Caco-2 (cell line): ENCODE results near the gene EPHB6. TPM values are rescaled to one million over a fixed set of nuclear protein-coding genes. Genes with fewer than 3 reads are reported as not detected.

Experiments used
- BruUV-seq: library from RNA; stranded (reverse); fragments of 400-500 nt; replicated peaks from 2 replicates; lab custom pipeline; 2021; lab: Mats Ljungman, UMichigan
- CTCF ChIA-PET: fragments of 300-600 bp; sonication (Branson Sonifier 250); formaldehyde crosslinking; loops from one replicate; lab custom pipeline; 2022; ENCODE audit warnings: antibody characterized with exemption; lab: Charles Lee
- POLR2A ChIA-PET: fragments of 300-600 bp; sonication (Branson Sonifier 250); formaldehyde crosslinking; loops from one replicate; lab custom pipeline; 2022; ENCODE audit warnings: antibody characterized with exemption; lab: Charles Lee
- DNase-seq, 2 experiments: peaks; one replicate each; pipeline versions ENCODE4 v3.0.0 to v3.0.0-alpha.2; 2020 to 2022
- H3K27me3 ChIP-seq: replicated peaks from 2 replicates; pipeline ENCODE4 v1.6.0; 2011; ENCODE audit warnings: low read length; ENCODE audit not compliant: control insufficient read depth, insufficient read depth
- H3K36me3 ChIP-seq: 2 replicates; pipeline ENCODE4 v1.5.1; 2011; ENCODE audit warnings: low read length; ENCODE audit not compliant: control insufficient read depth, insufficient read depth
- H3K4me1 ChIP-seq: fragments of 250-450 bp; sonication (Bioruptor Pico); 2 replicates; pipeline ENCODE4 v1.5.1; 2020; ENCODE audit warnings: mild to moderate bottlenecking
- H3K4me3 ChIP-seq: 2 replicates; pipeline ENCODE4 v1.5.1; 2011; ENCODE audit warnings: low read depth, mild to moderate bottlenecking, control low read depth, low read length
- H3K9me3 ChIP-seq: fragments of 250-450 bp; sonication (Bioruptor Pico); 2 replicates; pipeline ENCODE4 v1.5.1; 2020; ENCODE audit warnings: mild to moderate bottlenecking, moderate library complexity
- H3K27ac Mint-ChIP-seq: one replicate; pipeline ENCODE4 v1.8.0; 2022; ENCODE audit warnings: mixed read lengths; ENCODE audit not compliant: unreplicated experiment
- H3K27me3 Mint-ChIP-seq: one replicate; pipeline ENCODE4 v1.8.0; 2022; ENCODE audit warnings: mixed read lengths; ENCODE audit not compliant: insufficient read depth, unreplicated experiment
- H3K36me3 Mint-ChIP-seq: one replicate; pipeline ENCODE4 v1.8.0; 2022; ENCODE audit warnings: mild to moderate bottlenecking, mixed read lengths; ENCODE audit not compliant: insufficient read depth, unreplicated experiment
- H3K4me1 Mint-ChIP-seq: one replicate; pipeline ENCODE4 v1.8.0; 2022; ENCODE audit warnings: low read depth, mixed read lengths; ENCODE audit not compliant: unreplicated experiment
- H3K4me3 Mint-ChIP-seq: one replicate; pipeline ENCODE4 v1.8.0; 2022; ENCODE audit warnings: mild to moderate bottlenecking, moderate library complexity, mixed read lengths; ENCODE audit not compliant: unreplicated experiment
- H3K9me3 Mint-ChIP-seq: one replicate; pipeline ENCODE4 v1.8.0; 2022; ENCODE audit warnings: mixed read lengths; ENCODE audit not compliant: unreplicated experiment
- CTCF ChIP-seq, 2 experiments: fragments of 200-600 bp in 1 of 2; IDR thresholded peaks; 1 replicate in 1 of 2; 2 replicates in 1 of 2; pipeline versions ENCODE4 v1.5.1 to v1.8.0; 2011 to 2022; ENCODE audit warnings: antibody characterized with exemption in 1 of 2, control low read depth in 1 of 2, inconsistent platforms in 1 of 2, low read depth in 1 of 2, low read length in 1 of 2, mild to moderate bottlenecking in 1 of 2, moderate library complexity in 1 of 2; ENCODE audit not compliant: insufficient read depth in 1 of 2, severe bottlenecking in 1 of 2, unreplicated experiment in 1 of 2
- intact Hi-C: fragments of 100-400 bp; cut with micrococcal nuclease; formaldehyde crosslinking; loops from one replicate; pipeline ENCODE4 v1.10.0; 2022; ENCODE audit not compliant: unreplicated experiment
- total RNA-seq: library from RNA; stranded (reverse); gene quantifications from 2 replicates; pipeline ENCODE4 v1.2.3, GENCODE V29; 2022

Gene EPHB6
- total RNA-seq, 1 experiment from 2014 or later = 2.7 TPM

DNA sequence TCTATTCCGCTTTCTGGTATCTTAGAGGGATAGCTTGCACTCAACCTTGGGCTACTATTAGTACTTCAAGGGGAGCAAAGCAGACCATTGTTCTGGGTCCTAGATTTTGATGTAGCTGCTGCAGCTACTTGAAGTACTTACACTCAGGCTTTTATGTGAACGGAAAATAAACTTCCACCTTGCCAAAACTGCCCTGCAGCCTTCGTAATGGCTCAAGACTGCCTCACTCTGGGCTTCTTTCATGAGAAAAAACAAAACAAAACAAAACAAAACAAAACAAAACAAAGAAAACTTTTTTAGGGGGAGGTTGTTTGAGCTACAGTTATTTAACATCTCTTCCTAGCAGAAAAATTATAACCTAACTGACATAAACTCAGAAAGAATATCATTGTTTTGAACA is 19.4 kb upstream of the EPHB6 start:
- Histone ChIP-seq H3K4me1 (no peaks in the 10 kb centered on the region), H3K27me3 (no peaks in the 10 kb centered on the region), H3K9me3 (no peaks in the 10 kb centered on the region), H3K36me3 (no peaks in the 10 kb centered on the region), H3K4me3 (no peak overlapping the region)
- Mint-ChIP-seq H3K27me3 (peaks cover 15% of the 10 kb centered on the region), H3K27ac (no peak overlapping the region), H3K4me3 (no peak overlapping the region), H3K9me3 (no peaks in the 10 kb centered on the region), H3K4me1 (peaks cover 10% of the 10 kb centered on the region), H3K36me3 (no peaks in the 10 kb centered on the region)
- intact Hi-C loops = no loop called here
- no peak for TF ChIP-seq CTCF (IDR thresholded peaks at IDR 0.05; ENCODE audit: insufficient read depth in 1 of 2, low read depth in 1 of 2, low read length in 1 of 2, severe bottlenecking in 1 of 2, unreplicated experiment in 1 of 2)
- DNase-seq = no peak
- ChIA-PET POLR2A (no interaction called here), CTCF (no interaction called here)
- no TSS peak for BruUV-seq

DNA sequence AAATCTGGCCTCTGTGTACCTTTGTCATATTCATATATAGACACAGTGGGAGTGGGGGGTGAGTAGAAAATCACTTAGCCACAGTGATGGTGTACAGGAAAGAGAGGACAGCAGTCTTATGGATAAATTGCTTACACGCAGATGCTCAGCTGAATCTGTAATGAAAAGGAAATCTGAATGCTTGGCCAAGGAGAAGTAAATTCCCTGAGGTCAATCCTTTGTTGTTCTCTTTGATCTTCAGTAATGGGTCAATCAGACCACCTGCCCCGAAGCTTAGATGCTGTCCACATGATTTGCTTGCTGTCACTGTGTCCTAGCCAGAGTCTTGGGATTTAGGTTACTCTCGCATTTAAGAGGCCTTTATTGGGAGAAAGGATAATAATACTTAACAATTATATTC is 18.4 kb upstream of the EPHB6 start:
- Mint-ChIP-seq H3K4me1 (peaks cover 14% of the 10 kb centered on the region), H3K27ac (no peak overlapping the region), H3K36me3 (no peaks in the 10 kb centered on the region), H3K9me3 (no peaks in the 10 kb centered on the region), H3K27me3 (peaks cover 7% of the 10 kb centered on the region), H3K4me3 (no peak overlapping the region)
- no peaks in the 10 kb centered on the region for H3K36me3 ChIP-seq
- ChIA-PET CTCF (no interaction called here), POLR2A (no interaction called here)
- DNase-seq = no peak
- H3K27me3 ChIP-seq = no peaks in the 10 kb centered on the region; the same call in 1 of the 2 replicates
- no TSS peak for BruUV-seq
- intact Hi-C loops = no loop called here
- no peaks in the 10 kb centered on the region for H3K4me1 ChIP-seq
- no peak for TF ChIP-seq CTCF (IDR thresholded peaks at IDR 0.05; ENCODE audit: insufficient read depth in 1 of 2, low read depth in 1 of 2, low read length in 1 of 2, severe bottlenecking in 1 of 2, unreplicated experiment in 1 of 2)
- H3K9me3 ChIP-seq = no peaks in the 10 kb centered on the region
- no peak overlapping the region for H3K4me3 ChIP-seq

DNA sequence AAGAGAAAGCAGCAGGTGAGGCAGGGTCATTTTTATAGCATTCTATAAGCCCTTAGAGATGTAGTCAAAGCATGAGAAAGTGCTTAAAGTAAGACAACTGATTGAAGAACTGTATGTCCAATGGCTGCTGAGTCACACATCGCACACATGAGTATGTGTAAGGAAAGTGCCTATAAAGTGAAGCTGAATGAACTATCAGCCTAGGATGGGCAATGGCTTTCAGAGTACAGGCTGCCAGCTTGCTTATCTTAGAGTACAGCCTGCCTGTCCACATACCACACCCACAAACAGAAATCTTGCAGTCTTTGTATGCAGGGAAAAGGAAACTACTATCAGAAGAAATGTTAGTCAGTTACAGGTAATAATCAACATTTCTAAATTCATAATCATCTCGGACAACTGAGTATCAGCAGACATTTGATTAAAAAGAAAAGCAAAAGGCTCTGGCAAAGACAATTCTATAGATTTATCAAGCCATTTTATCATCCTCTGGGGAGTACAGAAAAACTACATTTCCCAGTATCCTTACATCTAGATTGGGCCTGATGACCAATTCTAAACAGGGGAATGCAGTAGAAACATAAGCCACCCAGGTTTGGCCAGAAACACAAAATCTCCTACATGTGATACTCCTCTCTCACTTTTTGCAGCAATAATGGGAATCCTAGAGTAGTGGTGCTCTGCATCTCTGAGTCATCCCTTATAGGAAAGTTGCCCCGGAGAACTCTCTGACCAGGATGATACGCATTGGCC is 16.2 kb upstream of the EPHB6 start:
- no peak overlapping the region for H3K27ac Mint-ChIP-seq
- no peak for TF ChIP-seq CTCF (IDR thresholded peaks at IDR 0.05; ENCODE audit: insufficient read depth in 1 of 2, low read depth in 1 of 2, low read length in 1 of 2, severe bottlenecking in 1 of 2, unreplicated experiment in 1 of 2)
- no peak overlapping the region for H3K4me3 Mint-ChIP-seq
- H3K9me3 Mint-ChIP-seq = no peaks in the 10 kb centered on the region
- no peak overlapping the region for H3K4me3 ChIP-seq
- ChIA-PET CTCF (no interaction called here), POLR2A (no interaction called here)
- H3K36me3 Mint-ChIP-seq = no peaks in the 10 kb centered on the region
- peaks cover 16% of the 10 kb centered on the region for H3K4me1 ChIP-seq
- H3K9me3 ChIP-seq = no peaks in the 10 kb centered on the region
- no peaks in the 10 kb centered on the region; the same call in 1 of the 2 replicates for H3K27me3 ChIP-seq
- peaks cover 13% of the 10 kb centered on the region for H3K4me1 Mint-ChIP-seq
- no TSS peak for BruUV-seq
- no peaks in the 10 kb centered on the region for H3K36me3 ChIP-seq
- intact Hi-C loops = no loop called here
- DNase-seq = no peak
- H3K27me3 Mint-ChIP-seq = peaks cover 7% of the 10 kb centered on the region
